ENCODE results near the gene PINLYP. TPM values are rescaled to one million over a fixed set of nuclear protein-coding genes. Genes with fewer than 3 reads are reported as not detected.

Gene PINLYP
- polyA plus RNA-seq, 1 of the 3 experiments (the other 2 are of a cell fraction) = 5.5 TPM

GRCh38 chr19:43532962-43533545 lies 42.5 kb upstream of the PINLYP start, which contains the start of gene ZNF575:
TSS of gene ZNF575 (plus strand) at chr19:43533188. CDS start at chr19:43534423, 1,235 bp downstream.
- peaks cover 0 to 10% of the 10 kb centered on the region in 2 experiments; a peak in 1 of 4 replicates for H3K4me1 ChIP-seq (ENCODE audit: control insufficient read depth in 1 of 2, insufficient read depth in 2 of 2, low read depth in 1 of 2, low read length in 1 of 2)
- no peaks in the 10 kb centered on the region for H4K20me1 ChIP-seq (ENCODE audit: insufficient read depth)
- no peaks in the 10 kb centered on the region for H3K9me2 ChIP-seq
- H3K79me2 ChIP-seq (ENCODE audit: insufficient read depth) = no peaks in the 10 kb centered on the region
- H3K9me3 ChIP-seq = no peaks in the 10 kb centered on the region
- H3K4me3 ChIP-seq (ENCODE audit: low read depth in 2 of 2, low read length in 1 of 2) = peak within 1 kb of the TSS; percentile 59 to 63
- DNase-seq = peak; percentile 93
- H3K36me3 ChIP-seq (replicated peaks in 1 of 2; ENCODE audit: control insufficient read depth in 1 of 2, insufficient read depth in 2 of 2, low read length in 1 of 2) = peaks cover 0 to 4% of the 10 kb centered on the region in 2 experiments
- peak within 1 kb of the TSS; percentile 78 to 95 for H3K27ac ChIP-seq (ENCODE audit: low read depth in 2 of 2, low read length in 1 of 2)
- peaks cover 23% of the 10 kb centered on the region for H3F3A ChIP-seq (replicated peaks; ENCODE audit: insufficient read depth)
- ChIA-PET CTCF (interaction anchor here (0.7 to 24.7 kb wide), 5 partner anchors 14 to 136 kb away, joined by 3 to 632 read pairs (median 19); no protein-coding TSS in a partner anchor), POLR2A (interaction anchor here (0.6 to 1.2 kb wide), 4 partner anchors 47 to 426 kb away, joined by 3 to 6 read pairs (median 4); no protein-coding TSS in a partner anchor)
- 1% methylated on average over 33 of the region's 47 CpGs for WGBS (ENCODE audit: low lambda C conversion rate)
- no peaks in the 10 kb centered on the region for H3K27me3 ChIP-seq (ENCODE audit: insufficient read depth)
- peak within 1 kb of the TSS; percentile 74 for H2AFZ ChIP-seq (ENCODE audit: low read depth)
- peak within 1 kb of the TSS; percentile 56; the same call in 1 of the 2 replicates for H3K9ac ChIP-seq
- H3K4me2 ChIP-seq = peak within 1 kb of the TSS; percentile 78
- no peak for TF ChIP-seq SMC3 (IDR thresholded peaks at IDR 0.05; ENCODE audit: low read depth, low read length)
- peak; percentile 13; the same call in 1 of the 2 replicates for TF ChIP-seq PBX3 (IDR thresholded peaks at IDR 0.05)
- TF ChIP-seq POLR2AphosphoS5 (IDR thresholded peaks at IDR 0.05; ENCODE audit: low read depth, low read length) = peak; percentile 57
- peak; percentile 84 for TF ChIP-seq NRF1 (IDR thresholded peaks at IDR 0.05; ENCODE audit: low read depth, low read length)
- TF ChIP-seq GABPA (IDR thresholded peaks at IDR 0.05; ENCODE audit: low read depth) = no peak; the same call in 1 of the 2 replicates
- TF ChIP-seq TAF1 (IDR thresholded peaks at IDR 0.05; ENCODE audit: borderline replicate concordance, low read depth, low read length) = peak; percentile 59; the same call in 1 of the 2 replicates
- no peak; a peak in 1 of 4 replicates for TF ChIP-seq EP300 (IDR thresholded peaks at IDR 0.05; ENCODE audit: borderline replicate concordance in 1 of 2, low read depth in 1 of 2, low read length in 1 of 2)
- no peak for TF ChIP-seq FOSL2 (IDR thresholded peaks at IDR 0.05; ENCODE audit: borderline replicate concordance, low read depth)
- TF ChIP-seq FOXJ3 (CRISPR knock-in tag; IDR thresholded peaks at IDR 0.05) = no peak
- TF ChIP-seq, protein P1, sequence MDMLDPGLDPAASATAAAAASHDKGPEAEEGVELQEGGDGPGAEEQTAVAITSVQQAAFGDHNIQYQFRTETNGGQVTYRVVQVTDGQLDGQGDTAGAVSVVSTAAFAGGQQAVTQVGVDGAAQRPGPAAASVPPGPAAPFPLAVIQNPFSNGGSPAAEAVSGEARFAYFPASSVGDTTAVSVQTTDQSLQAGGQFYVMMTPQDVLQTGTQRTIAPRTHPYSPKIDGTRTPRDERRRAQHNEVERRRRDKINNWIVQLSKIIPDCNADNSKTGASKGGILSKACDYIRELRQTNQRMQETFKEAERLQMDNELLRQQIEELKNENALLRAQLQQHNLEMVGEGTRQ (IDR thresholded peaks at IDR 0.05; ENCODE audit: borderline replicate concordance, low read depth, low read length) = no peak
- peak; percentile 13; the same call in 1 of the 2 replicates for TF ChIP-seq RCOR1 (IDR thresholded peaks at IDR 0.05; ENCODE audit: low read length)
- TF ChIP-seq CHD2 (IDR thresholded peaks at IDR 0.05; ENCODE audit: low read length, partially characterized antibody) = peak; percentile 52
- TF ChIP-seq, protein P2, sequence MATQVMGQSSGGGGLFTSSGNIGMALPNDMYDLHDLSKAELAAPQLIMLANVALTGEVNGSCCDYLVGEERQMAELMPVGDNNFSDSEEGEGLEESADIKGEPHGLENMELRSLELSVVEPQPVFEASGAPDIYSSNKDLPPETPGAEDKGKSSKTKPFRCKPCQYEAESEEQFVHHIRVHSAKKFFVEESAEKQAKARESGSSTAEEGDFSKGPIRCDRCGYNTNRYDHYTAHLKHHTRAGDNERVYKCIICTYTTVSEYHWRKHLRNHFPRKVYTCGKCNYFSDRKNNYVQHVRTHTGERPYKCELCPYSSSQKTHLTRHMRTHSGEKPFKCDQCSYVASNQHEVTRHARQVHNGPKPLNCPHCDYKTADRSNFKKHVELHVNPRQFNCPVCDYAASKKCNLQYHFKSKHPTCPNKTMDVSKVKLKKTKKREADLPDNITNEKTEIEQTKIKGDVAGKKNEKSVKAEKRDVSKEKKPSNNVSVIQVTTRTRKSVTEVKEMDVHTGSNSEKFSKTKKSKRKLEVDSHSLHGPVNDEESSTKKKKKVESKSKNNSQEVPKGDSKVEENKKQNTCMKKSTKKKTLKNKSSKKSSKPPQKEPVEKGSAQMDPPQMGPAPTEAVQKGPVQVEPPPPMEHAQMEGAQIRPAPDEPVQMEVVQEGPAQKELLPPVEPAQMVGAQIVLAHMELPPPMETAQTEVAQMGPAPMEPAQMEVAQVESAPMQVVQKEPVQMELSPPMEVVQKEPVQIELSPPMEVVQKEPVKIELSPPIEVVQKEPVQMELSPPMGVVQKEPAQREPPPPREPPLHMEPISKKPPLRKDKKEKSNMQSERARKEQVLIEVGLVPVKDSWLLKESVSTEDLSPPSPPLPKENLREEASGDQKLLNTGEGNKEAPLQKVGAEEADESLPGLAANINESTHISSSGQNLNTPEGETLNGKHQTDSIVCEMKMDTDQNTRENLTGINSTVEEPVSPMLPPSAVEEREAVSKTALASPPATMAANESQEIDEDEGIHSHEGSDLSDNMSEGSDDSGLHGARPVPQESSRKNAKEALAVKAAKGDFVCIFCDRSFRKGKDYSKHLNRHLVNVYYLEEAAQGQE (IDR thresholded peaks at IDR 0.05; ENCODE audit: low read depth, low read length) = no peak; the same call in 1 of the 2 replicates
- TF ChIP-seq, protein P3, sequence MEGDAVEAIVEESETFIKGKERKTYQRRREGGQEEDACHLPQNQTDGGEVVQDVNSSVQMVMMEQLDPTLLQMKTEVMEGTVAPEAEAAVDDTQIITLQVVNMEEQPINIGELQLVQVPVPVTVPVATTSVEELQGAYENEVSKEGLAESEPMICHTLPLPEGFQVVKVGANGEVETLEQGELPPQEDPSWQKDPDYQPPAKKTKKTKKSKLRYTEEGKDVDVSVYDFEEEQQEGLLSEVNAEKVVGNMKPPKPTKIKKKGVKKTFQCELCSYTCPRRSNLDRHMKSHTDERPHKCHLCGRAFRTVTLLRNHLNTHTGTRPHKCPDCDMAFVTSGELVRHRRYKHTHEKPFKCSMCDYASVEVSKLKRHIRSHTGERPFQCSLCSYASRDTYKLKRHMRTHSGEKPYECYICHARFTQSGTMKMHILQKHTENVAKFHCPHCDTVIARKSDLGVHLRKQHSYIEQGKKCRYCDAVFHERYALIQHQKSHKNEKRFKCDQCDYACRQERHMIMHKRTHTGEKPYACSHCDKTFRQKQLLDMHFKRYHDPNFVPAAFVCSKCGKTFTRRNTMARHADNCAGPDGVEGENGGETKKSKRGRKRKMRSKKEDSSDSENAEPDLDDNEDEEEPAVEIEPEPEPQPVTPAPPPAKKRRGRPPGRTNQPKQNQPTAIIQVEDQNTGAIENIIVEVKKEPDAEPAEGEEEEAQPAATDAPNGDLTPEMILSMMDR (IDR thresholded peaks at IDR 0.05) = no peak
- TF ChIP-seq ZBTB33 (IDR thresholded peaks at IDR 0.05; ENCODE audit: borderline replicate concordance, low read depth) = no peak; the same call in 1 of the 2 replicates
- no peak for TF ChIP-seq NFIC (IDR thresholded peaks at IDR 0.05; ENCODE audit: borderline replicate concordance)
- no peak for TF ChIP-seq RXRA (IDR thresholded peaks at IDR 0.05; ENCODE audit: borderline replicate concordance, low read depth)
- TF ChIP-seq MEF2A (IDR thresholded peaks at IDR 0.05; ENCODE audit: borderline replicate concordance, low read depth) = no peak
- TF ChIP-seq RFX5 (IDR thresholded peaks at IDR 0.05; ENCODE audit: low read length) = 0 out of 2 replicates have a peak, but pooled peaks have one; percentile 42
- TF ChIP-seq JUND (IDR thresholded peaks at IDR 0.05) = no peak
- no peak for TF ChIP-seq USF1 (IDR thresholded peaks at IDR 0.05; ENCODE audit: borderline replicate concordance, low read depth)
- no peak for TF ChIP-seq GATA2 (CRISPR knock-in tag; IDR thresholded peaks at IDR 0.05)
